Activated T-helper 2 cell treated with anti-CD3 and anti-CD28 coated beads, Interferon-gamma antibody, Interleukin-2, Interleukin-4, amounts not matched to agents 10 μg/mL and 5 μg/mL and 100 μg/mL, durations not matched to agents 14 hours and 24 hours and 36 hours (primary cell): ENCODE results near the gene ZNF580. TPM values are rescaled to one million over a fixed set of nuclear protein-coding genes. Genes with fewer than 3 reads are reported as not detected.

Source experiments
- DNase-seq: peaks from one replicate; pipeline ENCODE4 v3.0.0; 2021; ENCODE audit warnings: low spot score
- H3K27ac Mint-ChIP-seq: one replicate; pipeline ENCODE4 v1.8.0; 2021; ENCODE audit warnings: mixed read lengths
- H3K27me3 Mint-ChIP-seq: one replicate; pipeline ENCODE4 v1.8.0; 2021; ENCODE audit warnings: low read depth, mixed read lengths
- H3K36me3 Mint-ChIP-seq: one replicate; pipeline ENCODE4 v1.8.0; 2021; ENCODE audit warnings: low read depth, mixed read lengths
- H3K4me1 Mint-ChIP-seq: one replicate; pipeline ENCODE4 v1.8.0; 2021; ENCODE audit warnings: low read depth, mixed read lengths
- H3K4me3 Mint-ChIP-seq: one replicate; pipeline ENCODE4 v1.8.0; 2021; ENCODE audit warnings: low read depth, mild to moderate bottlenecking, moderate library complexity, mixed read lengths
- H3K9me3 Mint-ChIP-seq: one replicate; pipeline ENCODE4 v1.8.0; 2021; ENCODE audit warnings: mixed read lengths
- intact Hi-C: fragments of 100-400 bp; cut with micrococcal nuclease; formaldehyde crosslinking; loops from one replicate; pipeline ENCODE4 v1.15.1; 2023
- total RNA-seq: library from RNA; stranded (reverse); gene quantifications from 2 replicates; pipeline ENCODE4 v1.2.3, GENCODE V29; 2022

The ZNF580 gene
- total RNA-seq, 1 donor from 2014 or later, result 32.1 TPM

GRCh38 chr19:55674841-55675660 is 34.2 kb downstream of the ZNF580 start, which contains the start of gene EPN1:
TSS of gene EPN1 (plus strand) at chr19:55675226. CDS start at chr19:55678628, 3,402 bp downstream.
- DNase-seq, result peak; percentile 95
- peak within 1 kb of the TSS; percentile 97 for H3K27ac Mint-ChIP-seq
- H3K4me1 Mint-ChIP-seq, result peaks cover 37% of the 10 kb centered on the region
- no peaks in the 10 kb centered on the region for H3K27me3 Mint-ChIP-seq
- H3K36me3 Mint-ChIP-seq, result peaks cover 71% of the 10 kb centered on the region
- H3K4me3 Mint-ChIP-seq, result peak within 1 kb of the TSS; percentile 100
- no peaks in the 10 kb centered on the region for H3K9me3 Mint-ChIP-seq
- intact Hi-C loops, result loop anchor here (1.0 to 5.0 kb wide), 2 partner anchors 20 to 33 kb away; partner anchors contain the start of genes U2AF2, ZNF580 and ZNF581

GRCh38 chr19:55675661-55676354 is 35.0 kb downstream of the ZNF580 start:
- DNase-seq, result no peak
- Mint-ChIP-seq H3K4me3 (peak overlapping the region; percentile 100), H3K9me3 (no peaks in the 10 kb centered on the region), H3K27ac (peak overlapping the region; percentile 97), H3K4me1 (peaks cover 37% of the 10 kb centered on the region), H3K36me3 (peaks cover 63% of the 10 kb centered on the region), H3K27me3 (no peaks in the 10 kb centered on the region)
- intact Hi-C loops, result loop anchor here (1.0 to 5.0 kb wide), 2 partner anchors 21 to 34 kb away; partner anchors contain the start of genes U2AF2, ZNF580 and ZNF581

- no peak for DNase-seq
- Mint-ChIP-seq H3K4me3 (peak overlapping the region; percentile 100), H3K9me3 (no peaks in the 10 kb centered on the region), H3K27me3 (no peaks in the 10 kb centered on the region), H3K36me3 (peaks cover 57% of the 10 kb centered on the region), H3K4me1 (peaks cover 37% of the 10 kb centered on the region), H3K27ac (peak overlapping the region; percentile 23)
- intact Hi-C loops, result loop anchor here (5.0 kb wide), 1 partner anchor 34 kb away; the partner anchor contains the start of genes ZNF580 and ZNF581
Measured at GRCh38 chr19:55676383-55676782, 35.6 kb downstream of the ZNF580 start.

GRCh38 chr19:55676889-55677505 is 36.2 kb downstream of the ZNF580 start:
- Mint-ChIP-seq H3K27ac (peak overlapping the region; percentile 23), H3K9me3 (no peaks in the 10 kb centered on the region), H3K4me3 (peak overlapping the region; percentile 100), H3K27me3 (no peaks in the 10 kb centered on the region), H3K4me1 (peaks cover 37% of the 10 kb centered on the region), H3K36me3 (peaks cover 53% of the 10 kb centered on the region)
- no peak for DNase-seq
- intact Hi-C loops, result loop anchor here (5.0 kb wide), 1 partner anchor 35 kb away; the partner anchor contains the start of genes ZNF580 and ZNF581

- Mint-ChIP-seq H3K4me3 (peak overlapping the region; percentile 23), H3K4me1 (peaks cover 37% of the 10 kb centered on the region), H3K9me3 (no peaks in the 10 kb centered on the region), H3K27ac (peak overlapping the region; percentile 5), H3K36me3 (peaks cover 49% of the 10 kb centered on the region), H3K27me3 (no peaks in the 10 kb centered on the region)
- DNase-seq, result no peak
- intact Hi-C loops, result loop anchor here (5.0 kb wide), 1 partner anchor 35 kb away; the partner anchor contains the start of genes ZNF580 and ZNF581
Measured at GRCh38 chr19:55677572-55678028, 36.8 kb downstream of the ZNF580 start.

- no peak for DNase-seq
- H3K9me3 Mint-ChIP-seq, result no peaks in the 10 kb centered on the region
- H3K36me3 Mint-ChIP-seq, result peaks cover 47% of the 10 kb centered on the region
- intact Hi-C loops, result loop anchor here (5.0 kb wide), 1 partner anchor 36 kb away; the partner anchor contains the start of genes ZNF580 and ZNF581
- H3K27me3 Mint-ChIP-seq, result no peaks in the 10 kb centered on the region
- H3K27ac Mint-ChIP-seq, result no peak overlapping the region
- peaks cover 37% of the 10 kb centered on the region for H3K4me1 Mint-ChIP-seq
- no peak overlapping the region for H3K4me3 Mint-ChIP-seq
Measured at GRCh38 chr19:55678121-55678671, 37.4 kb downstream of the ZNF580 start.

- Mint-ChIP-seq H3K4me1 (peaks cover 31% of the 10 kb centered on the region), H3K36me3 (peaks cover 41% of the 10 kb centered on the region), H3K9me3 (no peaks in the 10 kb centered on the region), H3K4me3 (no peak overlapping the region), H3K27ac (peak overlapping the region; percentile 6), H3K27me3 (no peaks in the 10 kb centered on the region)
- intact Hi-C loops, result loop anchor here (5.0 kb wide), 1 partner anchor 37 kb away; the partner anchor contains the start of genes ZNF580 and ZNF581
- DNase-seq, result no peak
Measured at GRCh38 chr19:55679343-55680257, 38.8 kb downstream of the ZNF580 start.

GRCh38 chr19:55680339-55681130 is 39.7 kb downstream of the ZNF580 start:
- no peaks in the 10 kb centered on the region for H3K27me3 Mint-ChIP-seq
- peaks cover 29% of the 10 kb centered on the region for H3K4me1 Mint-ChIP-seq
- no peak for DNase-seq
- no peak overlapping the region for H3K4me3 Mint-ChIP-seq
- H3K36me3 Mint-ChIP-seq, result peaks cover 46% of the 10 kb centered on the region
- intact Hi-C loops, result no loop called here
- H3K27ac Mint-ChIP-seq, result no peak overlapping the region
- H3K9me3 Mint-ChIP-seq, result no peaks in the 10 kb centered on the region

- Mint-ChIP-seq H3K4me3 (no peak overlapping the region), H3K27me3 (no peaks in the 10 kb centered on the region), H3K4me1 (peaks cover 20% of the 10 kb centered on the region), H3K36me3 (peaks cover 50% of the 10 kb centered on the region), H3K9me3 (no peaks in the 10 kb centered on the region), H3K27ac (no peak overlapping the region)
- intact Hi-C loops, result no loop called here
- no peak for DNase-seq
Measured at GRCh38 chr19:55681131-55682092, 40.6 kb downstream of the ZNF580 start.
